ENCODE data around the gene PRDM5.

Gene PRDM5

DNA sequence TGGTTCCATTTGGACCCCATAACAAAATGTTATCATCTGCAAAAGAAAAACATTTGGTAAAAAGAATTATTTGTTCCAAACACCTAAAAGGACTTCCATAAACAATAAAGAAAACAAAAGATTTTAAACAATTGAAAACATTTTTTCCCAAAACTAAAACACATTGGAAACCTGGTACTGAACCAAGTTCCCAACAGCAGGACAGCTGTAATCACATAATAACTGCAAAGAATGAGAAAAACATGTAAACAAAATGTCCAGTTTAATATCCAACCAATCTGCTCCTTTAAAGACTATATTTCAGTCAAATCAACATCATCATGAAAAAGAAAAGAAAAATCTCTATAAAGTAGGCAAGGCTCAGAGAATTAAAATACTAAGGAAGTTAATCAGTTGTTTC lies 36.3 kb downstream of the PRDM5 start:
- Histone ChIP-seq H3K9ac (ENCODE audit: low read length) (no peak overlapping the region), H3K27ac (ENCODE audit: low read depth, low read length, poor library complexity, severe bottlenecking) (no peak overlapping the region), H3K4me2 (ENCODE audit: low read length) (no peak overlapping the region), H3F3A (ENCODE audit: insufficient read depth, low read length) (no peaks in the 10 kb centered on the region), H3K79me2 (ENCODE audit: insufficient read depth, low read length) (no peaks in the 10 kb centered on the region), H3K9me2 (ENCODE audit: low read depth, low read length) (no peaks in the 10 kb centered on the region), H3K36me3 (ENCODE audit: insufficient read depth, low read length) (no peaks in the 10 kb centered on the region), H3K27me3 (ENCODE audit: insufficient read depth, low read length) (no peaks in the 10 kb centered on the region), H4K20me1 (ENCODE audit: insufficient read depth, low read length) (no peaks in the 10 kb centered on the region), H3K9me3 (ENCODE audit: low read length) (no peaks in the 10 kb centered on the region), H3K4me3 (ENCODE audit: low read depth, low read length, poor library complexity, severe bottlenecking) (no peak overlapping the region), H2AFZ (ENCODE audit: low read length) (no peak overlapping the region), H3K4me1 (ENCODE audit: insufficient read depth, low read length, severe bottlenecking) (no peaks in the 10 kb centered on the region)
- TF ChIP-seq EZH2 (IDR thresholded peaks at IDR 0.05; ENCODE audit: borderline replicate concordance, low read length) = no peak

GRCh38 chr4:120881846-120882245 lies 40.7 kb downstream of the PRDM5 start:
- Histone ChIP-seq H3K4me2 (ENCODE audit: low read length) (no peak overlapping the region), H3K9me2 (ENCODE audit: low read depth, low read length) (no peaks in the 10 kb centered on the region), H3K27ac (ENCODE audit: low read depth, low read length, poor library complexity, severe bottlenecking) (no peak overlapping the region), H3K36me3 (ENCODE audit: insufficient read depth, low read length) (no peaks in the 10 kb centered on the region), H3K4me3 (ENCODE audit: low read depth, low read length, poor library complexity, severe bottlenecking) (no peak overlapping the region), H3K9me3 (ENCODE audit: low read length) (no peaks in the 10 kb centered on the region), H2AFZ (ENCODE audit: low read length) (no peak overlapping the region), H3K27me3 (ENCODE audit: insufficient read depth, low read length) (no peaks in the 10 kb centered on the region), H4K20me1 (ENCODE audit: insufficient read depth, low read length) (no peaks in the 10 kb centered on the region), H3F3A (ENCODE audit: insufficient read depth, low read length) (no peaks in the 10 kb centered on the region), H3K79me2 (ENCODE audit: insufficient read depth, low read length) (no peaks in the 10 kb centered on the region), H3K4me1 (ENCODE audit: insufficient read depth, low read length, severe bottlenecking) (no peaks in the 10 kb centered on the region), H3K9ac (ENCODE audit: low read length) (no peak overlapping the region)
- TF ChIP-seq CTCF (IDR thresholded peaks at IDR 0.05; ENCODE audit: low read length) = no peak
- TF ChIP-seq EZH2 (IDR thresholded peaks at IDR 0.05; ENCODE audit: borderline replicate concordance, low read length) = no peak

DNA sequence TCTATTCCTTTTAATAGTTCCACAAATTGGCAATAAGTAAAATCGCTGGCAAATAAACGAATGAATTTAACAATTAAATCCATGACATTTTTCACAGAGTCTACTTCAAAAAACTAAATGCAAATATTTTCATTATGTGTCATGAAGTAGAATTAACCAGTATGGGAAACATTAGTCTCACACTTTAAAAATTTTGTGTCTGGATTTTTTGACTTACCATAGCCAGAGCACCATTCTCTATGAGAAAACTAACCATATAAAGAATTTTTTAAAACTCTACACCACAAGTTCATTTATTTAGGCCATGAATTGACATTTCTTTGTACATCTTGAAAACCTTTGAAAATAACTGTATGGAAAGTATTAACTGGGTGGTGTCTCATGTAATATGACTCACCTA lies 41.2 kb downstream of the PRDM5 start:
- no peaks in the 10 kb centered on the region for H3K9me3 ChIP-seq (ENCODE audit: low read length)
- H3K4me1 ChIP-seq (ENCODE audit: insufficient read depth, low read length, severe bottlenecking) = no peaks in the 10 kb centered on the region
- H3K4me3 ChIP-seq (ENCODE audit: low read depth, low read length, poor library complexity, severe bottlenecking) = no peak overlapping the region
- H3K27me3 ChIP-seq (ENCODE audit: insufficient read depth, low read length) = no peaks in the 10 kb centered on the region
- H3K36me3 ChIP-seq (ENCODE audit: insufficient read depth, low read length) = no peaks in the 10 kb centered on the region
- no peak overlapping the region for H3K9ac ChIP-seq (ENCODE audit: low read length)
- H3K4me2 ChIP-seq (ENCODE audit: low read length) = no peak overlapping the region
- no peak overlapping the region for H2AFZ ChIP-seq (ENCODE audit: low read length)
- no peaks in the 10 kb centered on the region for H4K20me1 ChIP-seq (ENCODE audit: insufficient read depth, low read length)
- H3K9me2 ChIP-seq (ENCODE audit: low read depth, low read length) = no peaks in the 10 kb centered on the region
- no peaks in the 10 kb centered on the region for H3F3A ChIP-seq (ENCODE audit: insufficient read depth, low read length)
- H3K27ac ChIP-seq (ENCODE audit: low read depth, low read length, poor library complexity, severe bottlenecking) = no peak overlapping the region
- TF ChIP-seq EZH2 (IDR thresholded peaks at IDR 0.05; ENCODE audit: borderline replicate concordance, low read length) = no peak
- TF ChIP-seq CTCF (IDR thresholded peaks at IDR 0.05; ENCODE audit: low read length) = no peak
- no peaks in the 10 kb centered on the region for H3K79me2 ChIP-seq (ENCODE audit: insufficient read depth, low read length)

DNA sequence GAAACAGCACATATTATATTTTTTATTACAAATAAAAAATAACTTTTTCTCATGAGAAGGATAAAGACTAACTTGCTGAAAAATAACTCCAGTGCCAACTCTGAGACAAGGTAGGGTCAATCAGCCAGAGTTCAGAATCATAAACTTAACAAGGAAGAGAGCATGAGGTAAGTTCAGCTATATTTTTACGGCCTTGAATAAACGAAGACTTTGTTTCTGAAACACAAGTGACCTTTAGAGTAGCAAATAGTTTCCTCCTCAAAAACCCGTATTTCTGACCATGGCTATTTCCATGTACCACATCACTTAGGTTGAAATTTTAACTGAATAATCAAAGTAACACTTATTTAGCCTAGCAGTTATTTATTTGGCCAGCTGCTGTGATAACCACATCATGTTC lies 45.5 kb downstream of the PRDM5 start:
- Histone ChIP-seq H3K4me2 (ENCODE audit: low read length) (no peak overlapping the region), H3K4me1 (ENCODE audit: insufficient read depth, low read length, severe bottlenecking) (no peaks in the 10 kb centered on the region), H3K79me2 (ENCODE audit: insufficient read depth, low read length) (no peaks in the 10 kb centered on the region), H3K27ac (ENCODE audit: low read depth, low read length, poor library complexity, severe bottlenecking) (no peak overlapping the region), H3K27me3 (ENCODE audit: insufficient read depth, low read length) (no peaks in the 10 kb centered on the region), H2AFZ (ENCODE audit: low read length) (no peak overlapping the region), H3K9me2 (ENCODE audit: low read depth, low read length) (no peaks in the 10 kb centered on the region), H3F3A (ENCODE audit: insufficient read depth, low read length) (no peaks in the 10 kb centered on the region), H3K9me3 (ENCODE audit: low read length) (no peaks in the 10 kb centered on the region), H3K4me3 (ENCODE audit: low read depth, low read length, poor library complexity, severe bottlenecking) (no peak overlapping the region), H3K36me3 (ENCODE audit: insufficient read depth, low read length) (no peaks in the 10 kb centered on the region), H4K20me1 (ENCODE audit: insufficient read depth, low read length) (no peaks in the 10 kb centered on the region), H3K9ac (ENCODE audit: low read length) (no peak overlapping the region)
- TF ChIP-seq CTCF (IDR thresholded peaks at IDR 0.05; ENCODE audit: low read length) = no peak
- no peak for TF ChIP-seq EZH2 (IDR thresholded peaks at IDR 0.05; ENCODE audit: borderline replicate concordance, low read length)

Measured in OCI-LY1 (cell line).